AG09309 (cell line): ENCODE measurements around the gene AUTS2.

Source experiments
- DNase-seq: peaks from one replicate; pipeline ENCODE4 v3.0.0-alpha.2; 2010; ENCODE audit warnings: low read depth
- H3K4me3 ChIP-seq: 2 replicates; pipeline ENCODE4 v1.5.1; 2011; ENCODE audit warnings: mild to moderate bottlenecking, low read depth, low read length, moderate library complexity; ENCODE audit not compliant: control insufficient read depth
- CTCF ChIP-seq: IDR thresholded peaks from 2 replicates; pipeline ENCODE4 v1.5.1; 2011; ENCODE audit warnings: mild to moderate bottlenecking, low read depth, low read length, inconsistent platforms; ENCODE audit not compliant: insufficient read depth, control insufficient read depth; ENCODE audit errors: missing control alignments

The AUTS2 gene

GRCh38 chr7:69599286-69599954, 1.1 kb downstream of the AUTS2 start:
- no peak for TF ChIP-seq CTCF
- peak overlapping the region; percentile 55 for H3K4me3 ChIP-seq
- DNase-seq, result no peak

GRCh38 chr7:69599955-69600709, 1.9 kb downstream of the AUTS2 start:
- TF ChIP-seq CTCF, result no peak
- DNase-seq, result no peak
- H3K4me3 ChIP-seq, result peak overlapping the region; percentile 55

GRCh38 chr7:69600710-69601519, 2.6 kb downstream of the AUTS2 start:
- no peak for DNase-seq
- TF ChIP-seq CTCF, result no peak
- no peak overlapping the region; the same call in 1 of the 2 replicates for H3K4me3 ChIP-seq

- no peak overlapping the region for H3K4me3 ChIP-seq
- no peak for TF ChIP-seq CTCF
- DNase-seq, result no peak
Observed at GRCh38 chr7:69602522-69602921, 4.2 kb downstream of the AUTS2 start.

- H3K4me3 ChIP-seq, result no peak overlapping the region
- DNase-seq, result no peak
- no peak for TF ChIP-seq CTCF
Observed at GRCh38 chr7:69603351-69603750, 5.1 kb downstream of the AUTS2 start.

- no peak for TF ChIP-seq CTCF
- no peak for DNase-seq
- no peak overlapping the region for H3K4me3 ChIP-seq
Observed at GRCh38 chr7:69603937-69604494, 5.7 kb downstream of the AUTS2 start.
